SK-N-MC (cell line): Measurements from ENCODE around the gene MYO1D.

ENCODE experiments used
- EZH2 ChIP-seq: fragments of 200-600 bp; sonication (generic); IDR thresholded peaks from one replicate; pipeline ENCODE4 v1.6.1; 2017; ENCODE audit warnings: antibody characterized with exemption
- FOXP2 ChIP-seq: optimal IDR thresholded peaks from 2 replicates; pipeline ENCODE3; 2011; ENCODE audit warnings: mild to moderate bottlenecking, moderate library complexity; ENCODE audit not compliant: insufficient read depth; ENCODE audit errors: extremely low read length, control extremely low read depth
- POLR2AphosphoS5 ChIP-seq: IDR thresholded peaks from 2 replicates; pipeline ENCODE4 v1.6.1; 2012; ENCODE audit warnings: mild to moderate bottlenecking, low read depth, low read length, borderline replicate concordance

DNA sequence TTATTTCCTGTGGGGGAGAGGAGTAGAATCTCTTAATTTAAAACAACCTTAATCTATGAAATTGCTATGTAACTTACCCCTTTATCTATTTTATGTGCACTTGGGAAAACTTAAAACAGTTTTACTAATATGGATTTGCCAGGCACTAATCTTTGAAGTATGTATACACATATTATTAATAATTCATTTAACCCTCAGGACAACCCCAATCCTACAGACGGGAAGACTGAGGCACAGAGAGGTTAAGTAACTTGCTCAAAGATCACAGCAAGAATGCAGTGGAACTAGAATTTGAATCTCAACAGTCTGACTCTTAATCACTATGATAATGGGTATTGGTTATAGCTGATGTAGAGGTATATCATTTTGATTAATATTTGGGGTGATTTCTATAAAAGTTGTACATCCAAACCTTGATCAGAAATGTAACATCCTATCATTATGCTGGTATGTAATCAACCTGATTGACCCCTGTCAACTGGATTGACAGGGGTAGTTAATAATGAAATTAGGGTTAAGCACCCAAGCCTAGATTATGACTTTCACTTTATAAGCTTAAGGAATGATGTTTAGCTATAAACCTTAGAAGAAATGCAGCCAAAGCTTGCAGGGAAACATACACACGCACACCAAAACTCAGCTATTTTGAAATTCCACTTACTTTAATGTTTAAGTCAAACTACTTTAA, 1.6 kb downstream of the MYO1D start:
- TF ChIP-seq POLR2AphosphoS5 (no peak), EZH2 (no peak), FOXP2 (no peak)
